Suppressor macrophage (primary cell): ENCODE results near the gene FCHO2.

ENCODE experiments used
- DNase-seq, 4 experiments: peaks; one replicate each; pipeline ENCODE4 v3.0.0-alpha.2; 2020 to 2022

The FCHO2 gene

GRCh38 chr5:73030995-73031394 lies 75.2 kb downstream of the FCHO2 start:
- no peak for DNase-seq

GRCh38 chr5:73031839-73032238 lies 76.0 kb downstream of the FCHO2 start:
- DNase-seq, result no peak

GRCh38 chr5:73032635-73033034 lies 76.8 kb downstream of the FCHO2 start:
- no peak for DNase-seq

GRCh38 chr5:73037545-73037944 lies 81.7 kb downstream of the FCHO2 start:
- DNase-seq, result no peak

- DNase-seq, result no peak
These were observed 83.2 kb downstream of the FCHO2 start for GRCh38 chr5:73039082-73039481.

GRCh38 chr5:73042993-73043392 lies 87.2 kb downstream of the FCHO2 start:
- DNase-seq, result no peak

- DNase-seq, result no peak
These were observed 88.7 kb downstream of the FCHO2 start for GRCh38 chr5:73044546-73044945.

GRCh38 chr5:73045623-73046022 lies 89.8 kb downstream of the FCHO2 start:
- no peak for DNase-seq

- DNase-seq, result no peak
These were observed 105.8 kb downstream of the FCHO2 start for GRCh38 chr5:73061593-73061992.

- no peak for DNase-seq
These were observed 110.6 kb downstream of the FCHO2 start for GRCh38 chr5:73066466-73066865.

- DNase-seq, result no peak
These were observed 111.4 kb downstream of the FCHO2 start for GRCh38 chr5:73067213-73067612.

- no peak for DNase-seq
These were observed 125.3 kb downstream of the FCHO2 start for GRCh38 chr5:73081093-73081492.

GRCh38 chr5:73088026-73088425 lies 132.2 kb downstream of the FCHO2 start:
- DNase-seq, result no peak

GRCh38 chr5:73093943-73094342 lies 138.1 kb downstream of the FCHO2 start:
- DNase-seq, result peak; percentile 21 to 60 (median 28)

GRCh38 chr5:73094415-73094814 lies 138.6 kb downstream of the FCHO2 start:
- DNase-seq, result no peak

- no peak for DNase-seq
These were observed 139.9 kb downstream of the FCHO2 start for GRCh38 chr5:73095564-73096238.

- no peak for DNase-seq
These were observed 140.4 kb downstream of the FCHO2 start for GRCh38 chr5:73096239-73096575.

GRCh38 chr5:73097740-73098139 lies 141.9 kb downstream of the FCHO2 start:
- no peak for DNase-seq

- no peak for DNase-seq
These were observed 144.3 kb downstream of the FCHO2 start for GRCh38 chr5:73100109-73100508.

- no peak for DNase-seq
These were observed 148.0 kb downstream of the FCHO2 start for GRCh38 chr5:73103870-73104299.

- DNase-seq, result no peak
These were observed 148.5 kb downstream of the FCHO2 start for GRCh38 chr5:73104326-73104725.

GRCh38 chr5:73106335-73106734 lies 150.5 kb downstream of the FCHO2 start:
- no peak for DNase-seq

- no peak for DNase-seq
These were observed 154.3 kb downstream of the FCHO2 start for GRCh38 chr5:73110190-73110589.

- DNase-seq, result no peak
These were observed 155.7 kb downstream of the FCHO2 start for GRCh38 chr5:73111536-73111935.

GRCh38 chr5:73112359-73112758 lies 156.5 kb downstream of the FCHO2 start:
- no peak for DNase-seq
